ENCODE results near the gene ABCG2. TPM values are rescaled to one million over a fixed set of nuclear protein-coding genes. Genes with fewer than 3 reads are reported as not detected.

ABCG2 gene
- polyA plus RNA-seq, 1 donor (not counting 4 experiments of a cell fraction or from before 2014, with no cell fraction given), result 5.3 TPM

DNA sequence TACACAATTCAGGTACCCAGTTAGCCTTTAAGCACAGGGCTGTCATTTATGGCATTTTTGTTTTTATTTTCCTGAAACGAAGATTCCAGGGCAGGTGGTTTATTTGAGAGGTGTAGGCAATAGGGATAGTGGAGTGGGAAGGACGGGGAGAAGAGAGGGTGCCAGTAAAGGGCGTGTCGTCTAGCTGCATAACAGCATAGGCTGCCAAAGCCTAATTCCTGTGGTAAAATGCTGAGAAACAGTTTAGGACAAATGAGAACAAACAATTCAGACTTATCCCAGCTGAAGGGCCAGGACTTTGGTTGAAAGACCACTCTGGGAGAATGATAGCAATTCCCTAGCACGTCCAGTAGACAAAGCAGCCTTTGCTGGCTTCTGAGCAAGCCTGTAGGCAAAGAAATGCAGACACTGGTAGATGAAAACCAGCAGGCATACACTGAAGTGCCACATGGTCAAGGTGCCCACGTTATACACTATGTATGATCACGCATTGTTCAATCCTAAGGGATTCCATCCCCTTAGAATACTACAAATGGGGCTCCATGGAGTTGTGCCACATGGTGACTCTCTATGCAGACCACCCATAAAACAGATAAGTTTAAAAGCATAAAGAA, 80.4 kb downstream of the ABCG2 start:
- H3K9ac ChIP-seq (ENCODE audit: control insufficient read depth, extremely low read depth, insufficient read depth, low read length), result no peak overlapping the region
- DNase-seq (ENCODE audit: low read depth, low spot score), result no peak
- no peak overlapping the region for H3K4me3 ChIP-seq (ENCODE audit: control insufficient read depth in 2 of 3, extremely low read depth in 1 of 3, insufficient read depth in 2 of 3, low read depth in 1 of 3, low read length in 3 of 3)
- no peak for FAIRE-seq
- no peaks in the 10 kb centered on the region for H3K4me1 ChIP-seq (ENCODE audit: control insufficient read depth, extremely low read depth, insufficient read depth, low read length)
- H3K79me2 ChIP-seq (ENCODE audit: control insufficient read depth, insufficient read depth, low read length), result no peaks in the 10 kb centered on the region
- peaks cover 4 to 9% of the 10 kb centered on the region in 2 experiments for H3K36me3 ChIP-seq (ENCODE audit: control insufficient read depth in 2 of 2, extremely low read depth in 1 of 2, insufficient read depth in 2 of 2, low read length in 2 of 2)
- H4K20me1 ChIP-seq (ENCODE audit: control insufficient read depth, extremely low read depth, insufficient read depth, low read length), result no peaks in the 10 kb centered on the region
- no peak overlapping the region for H3K4me2 ChIP-seq (ENCODE audit: control insufficient read depth, extremely low read depth, insufficient read depth, low read depth, low read length)
- no peaks in the 10 kb centered on the region for H3K9me1 ChIP-seq (ENCODE audit: control insufficient read depth, extremely low read depth, insufficient read depth, low read length)
- H3K9me3 ChIP-seq (ENCODE audit: control insufficient read depth, low read depth, low read length), result no peaks in the 10 kb centered on the region
- dilution Hi-C loops (cut with MboI; ENCODE audit: extremely low pct_ligation_motif_present, low sequenced_read_pairs), result no loop called here
- no peaks in the 10 kb centered on the region for H3K27me3 ChIP-seq (ENCODE audit: control insufficient read depth, extremely low read depth, insufficient read depth, low read length)
- TF ChIP-seq EZH2 (IDR thresholded peaks at IDR 0.05; ENCODE audit: low read length), result no peak
- TF ChIP-seq, protein P1, sequence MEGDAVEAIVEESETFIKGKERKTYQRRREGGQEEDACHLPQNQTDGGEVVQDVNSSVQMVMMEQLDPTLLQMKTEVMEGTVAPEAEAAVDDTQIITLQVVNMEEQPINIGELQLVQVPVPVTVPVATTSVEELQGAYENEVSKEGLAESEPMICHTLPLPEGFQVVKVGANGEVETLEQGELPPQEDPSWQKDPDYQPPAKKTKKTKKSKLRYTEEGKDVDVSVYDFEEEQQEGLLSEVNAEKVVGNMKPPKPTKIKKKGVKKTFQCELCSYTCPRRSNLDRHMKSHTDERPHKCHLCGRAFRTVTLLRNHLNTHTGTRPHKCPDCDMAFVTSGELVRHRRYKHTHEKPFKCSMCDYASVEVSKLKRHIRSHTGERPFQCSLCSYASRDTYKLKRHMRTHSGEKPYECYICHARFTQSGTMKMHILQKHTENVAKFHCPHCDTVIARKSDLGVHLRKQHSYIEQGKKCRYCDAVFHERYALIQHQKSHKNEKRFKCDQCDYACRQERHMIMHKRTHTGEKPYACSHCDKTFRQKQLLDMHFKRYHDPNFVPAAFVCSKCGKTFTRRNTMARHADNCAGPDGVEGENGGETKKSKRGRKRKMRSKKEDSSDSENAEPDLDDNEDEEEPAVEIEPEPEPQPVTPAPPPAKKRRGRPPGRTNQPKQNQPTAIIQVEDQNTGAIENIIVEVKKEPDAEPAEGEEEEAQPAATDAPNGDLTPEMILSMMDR (optimal IDR thresholded peaks at IDR 0.05 in 1 of 3, IDR thresholded peaks at IDR 0.05 in 1 of 3, conservative IDR thresholded peaks at IDR 0.05 in 1 of 3; ENCODE audit: extremely low read depth in 1 of 3, insufficient read depth in 2 of 3, low read length in 3 of 3), result no peak
- H2AFZ ChIP-seq (ENCODE audit: control insufficient read depth, low read length), result no peak overlapping the region
- H3K27ac ChIP-seq (ENCODE audit: control insufficient read depth, insufficient read depth, low read length), result no peak overlapping the region

GRCh38 chr4:88075336-88075735, 83.1 kb downstream of the ABCG2 start:
- Histone ChIP-seq H3K4me2 (ENCODE audit: control insufficient read depth, extremely low read depth, insufficient read depth, low read depth, low read length) (no peak overlapping the region), H2AFZ (ENCODE audit: control insufficient read depth, low read length) (no peak overlapping the region), H3K9ac (ENCODE audit: control insufficient read depth, extremely low read depth, insufficient read depth, low read length) (no peak overlapping the region), H3K4me1 (ENCODE audit: control insufficient read depth, extremely low read depth, insufficient read depth, low read length) (no peaks in the 10 kb centered on the region), H3K79me2 (ENCODE audit: control insufficient read depth, insufficient read depth, low read length) (no peaks in the 10 kb centered on the region), H3K9me3 (ENCODE audit: control insufficient read depth, low read depth, low read length) (no peaks in the 10 kb centered on the region), H3K27ac (ENCODE audit: control insufficient read depth, insufficient read depth, low read length) (no peak overlapping the region), H4K20me1 (ENCODE audit: control insufficient read depth, extremely low read depth, insufficient read depth, low read length) (no peaks in the 10 kb centered on the region), H3K36me3 (ENCODE audit: control insufficient read depth in 2 of 2, extremely low read depth in 1 of 2, insufficient read depth in 2 of 2, low read length in 2 of 2) (peaks cover 4 to 16% of the 10 kb centered on the region in 2 experiments), H3K4me3 (ENCODE audit: control insufficient read depth in 2 of 3, extremely low read depth in 1 of 3, insufficient read depth in 2 of 3, low read depth in 1 of 3, low read length in 3 of 3) (no peak overlapping the region), H3K27me3 (ENCODE audit: control insufficient read depth, extremely low read depth, insufficient read depth, low read length) (no peaks in the 10 kb centered on the region), H3K9me1 (ENCODE audit: control insufficient read depth, extremely low read depth, insufficient read depth, low read length) (no peaks in the 10 kb centered on the region)
- dilution Hi-C loops (cut with MboI; ENCODE audit: extremely low pct_ligation_motif_present, low sequenced_read_pairs), result no loop called here
- TF ChIP-seq, protein P1 (optimal IDR thresholded peaks at IDR 0.05 in 1 of 3, IDR thresholded peaks at IDR 0.05 in 1 of 3, conservative IDR thresholded peaks at IDR 0.05 in 1 of 3; ENCODE audit: extremely low read depth in 1 of 3, insufficient read depth in 2 of 3, low read length in 3 of 3), result no peak
- TF ChIP-seq EZH2 (IDR thresholded peaks at IDR 0.05; ENCODE audit: low read length), result no peak
- DNase-seq (ENCODE audit: low read depth, low spot score) (no peak), FAIRE-seq (no peak)

Data from keratinocyte (primary cell).